NCI-H510A treated with DMSO at 0.1 percent for 48 hours (cell line): ENCODE data around the gene GOLGA8S.
"Not testable (repeated sequence)": the region's sequence is repeated elsewhere in the genome, so short reads cannot be mapped to it uniquely, and the experiment has no call there.

Experiments
- DNase-seq: peaks from one replicate; lab custom pipeline; 2025; lab: John Stamatoyannopoulos, UW

GOLGA8S gene

GRCh38 chr15:23354448-23354847 lies at the start of gene GOLGA8S:
Gene GOLGA8S, plus strand, starts transcription at chr15:23354748. Its CDS starts 62 bp downstream, at chr15:23354810.
- DNase-seq: not testable (repeated sequence)

DNA sequence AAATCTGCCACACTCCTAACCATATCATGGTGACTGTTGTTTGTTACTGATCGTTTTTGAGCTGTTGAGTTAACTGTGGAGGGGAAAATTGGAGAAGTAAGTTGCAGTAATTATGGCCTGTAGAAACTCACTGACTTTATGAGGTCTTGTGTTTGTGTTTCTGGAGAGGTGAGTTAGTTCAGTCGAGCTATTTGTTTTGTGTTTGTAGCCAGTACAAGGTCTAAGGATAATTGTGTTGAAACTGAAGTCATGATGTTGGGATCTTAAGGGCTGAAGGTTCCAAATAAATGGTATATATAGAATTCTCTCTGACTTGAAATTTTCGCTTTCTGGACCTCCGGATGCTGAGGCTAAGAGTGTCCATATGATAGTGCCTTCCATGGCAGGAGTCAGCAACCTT lies 49.7 kb upstream of the GOLGA8S start:
- not testable (repeated sequence) for DNase-seq

DNA sequence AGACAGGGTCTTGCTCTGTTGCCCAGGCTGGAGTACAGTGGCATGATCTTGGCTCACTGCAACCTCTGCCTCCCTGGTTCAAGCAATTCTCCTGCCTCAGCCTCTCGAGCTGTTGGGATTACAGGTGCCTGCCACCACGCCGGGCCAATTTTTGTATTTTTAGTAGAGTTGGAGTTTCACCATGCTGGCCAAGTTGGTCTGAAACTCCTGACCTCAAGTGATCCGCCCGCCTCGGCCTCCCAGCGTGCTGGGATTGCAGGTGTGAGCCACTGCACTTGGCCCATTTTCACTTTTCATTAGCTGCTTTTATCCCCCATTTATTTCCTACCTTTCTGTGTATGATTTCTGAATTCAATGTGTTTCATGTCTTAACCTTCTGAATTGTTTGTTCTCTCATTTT lies 48.6 kb upstream of the GOLGA8S start:
- DNase-seq: not testable (repeated sequence)

DNA sequence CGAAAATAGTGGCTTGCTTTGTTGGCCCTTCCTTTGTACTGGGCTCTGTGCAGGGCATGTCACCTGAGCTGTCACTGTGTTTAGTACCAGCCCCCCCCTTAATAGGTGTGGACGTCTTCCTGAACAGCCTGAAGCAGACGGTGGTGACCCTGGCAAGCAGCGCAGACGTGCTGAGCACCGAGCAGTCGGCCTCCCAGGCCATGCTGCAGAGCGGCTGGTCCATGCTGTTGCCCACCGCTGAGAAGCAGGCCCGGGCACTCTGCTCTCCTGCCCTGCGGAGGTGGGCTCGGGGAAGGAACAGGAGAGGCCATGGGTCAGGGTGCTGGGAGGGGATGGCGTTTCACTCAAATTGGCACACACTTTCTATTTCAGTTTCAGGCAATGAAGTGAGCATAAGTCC lies 43.3 kb upstream of the GOLGA8S start:
- not testable (repeated sequence) for DNase-seq

- DNase-seq: not testable (repeated sequence)
Observed at GRCh38 chr15:23334096-23334495, 20.5 kb upstream of the GOLGA8S start, which contains the start of gene GOLGA6L26. Gene GOLGA6L26, minus strand, starts transcription at chr15:23334196. Its CDS starts 61 bp downstream, at chr15:23334135.

- not testable (repeated sequence) for DNase-seq
Observed at GRCh38 chr15:23362622-23363021, 8.1 kb downstream of the GOLGA8S start.

- not testable (repeated sequence) for DNase-seq
Observed at GRCh38 chr15:23364261-23364660, 9.7 kb downstream of the GOLGA8S start.

DNA sequence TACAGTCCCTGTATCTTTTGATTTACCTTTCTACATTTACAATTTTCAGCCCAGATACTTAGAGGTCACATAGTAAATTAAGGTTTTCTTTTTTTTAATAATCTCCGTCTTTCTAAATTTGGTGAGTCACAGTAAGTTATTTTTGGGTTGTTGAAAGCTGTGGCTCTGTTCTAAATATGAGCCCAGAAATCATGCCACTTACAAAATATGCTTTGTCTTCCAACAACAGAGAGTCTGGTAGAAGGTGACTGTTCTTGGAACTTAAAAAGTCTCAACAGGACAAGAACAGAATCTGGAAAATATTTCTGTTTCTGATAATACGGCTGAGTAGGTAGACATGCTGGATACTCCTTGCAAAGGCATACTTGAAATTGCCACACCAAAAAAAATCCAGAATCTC lies 16.0 kb downstream of the GOLGA8S start:
- no peak for DNase-seq

DNA sequence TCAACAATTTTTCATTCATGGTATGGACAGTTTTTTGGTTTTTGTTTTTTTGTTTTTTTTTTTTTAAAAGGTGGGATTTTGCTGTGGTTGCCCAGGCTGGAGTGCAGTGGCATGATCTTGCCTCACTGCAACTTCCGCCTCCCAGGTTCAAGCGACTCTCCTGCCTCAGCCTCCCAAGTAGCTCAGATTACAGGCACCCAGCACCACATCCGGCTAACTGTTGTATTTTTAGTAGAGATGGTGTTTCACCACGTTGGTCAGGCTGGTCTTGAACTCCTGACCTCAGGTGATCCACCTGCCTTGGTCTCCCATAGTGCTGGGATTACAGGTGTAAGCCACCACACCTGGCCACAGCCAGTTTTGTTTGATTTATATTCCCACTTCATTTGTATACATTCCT lies 16.6 kb downstream of the GOLGA8S start:
- DNase-seq: not testable (repeated sequence)

GRCh38 chr15:23371868-23372267 lies 17.3 kb downstream of the GOLGA8S start:
- DNase-seq: not testable (repeated sequence)

DNA sequence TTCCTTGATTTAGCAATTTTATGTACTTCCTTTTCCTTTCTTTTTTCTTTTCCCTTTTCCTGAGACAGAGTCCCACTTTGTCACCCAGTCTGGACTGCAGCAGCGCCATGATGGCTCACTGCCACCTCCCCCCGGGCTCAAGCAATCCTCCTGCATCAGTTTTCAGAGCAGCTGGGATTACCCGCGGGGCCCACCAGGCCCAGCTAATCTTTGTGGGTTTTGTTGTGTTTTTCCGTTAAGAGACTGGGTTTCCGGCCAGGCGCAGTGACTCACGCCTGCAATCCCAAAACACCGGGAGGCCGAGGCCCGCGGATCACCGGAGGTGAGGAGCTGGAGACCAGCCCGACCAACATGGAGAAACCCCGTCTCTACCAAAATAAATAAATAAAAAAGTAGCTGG lies 17.7 kb downstream of the GOLGA8S start:
- DNase-seq: no peak

GRCh38 chr15:23372891-23373600 lies 18.5 kb downstream of the GOLGA8S start:
- not testable (repeated sequence) for DNase-seq

- DNase-seq: not testable (repeated sequence)
Observed at GRCh38 chr15:23374226-23374625, 19.7 kb downstream of the GOLGA8S start.

- not testable (repeated sequence) for DNase-seq
Observed at GRCh38 chr15:23378946-23379345, 24.4 kb downstream of the GOLGA8S start.

- DNase-seq: not testable (repeated sequence)
Observed at GRCh38 chr15:23380700-23381099, 26.2 kb downstream of the GOLGA8S start.

DNA sequence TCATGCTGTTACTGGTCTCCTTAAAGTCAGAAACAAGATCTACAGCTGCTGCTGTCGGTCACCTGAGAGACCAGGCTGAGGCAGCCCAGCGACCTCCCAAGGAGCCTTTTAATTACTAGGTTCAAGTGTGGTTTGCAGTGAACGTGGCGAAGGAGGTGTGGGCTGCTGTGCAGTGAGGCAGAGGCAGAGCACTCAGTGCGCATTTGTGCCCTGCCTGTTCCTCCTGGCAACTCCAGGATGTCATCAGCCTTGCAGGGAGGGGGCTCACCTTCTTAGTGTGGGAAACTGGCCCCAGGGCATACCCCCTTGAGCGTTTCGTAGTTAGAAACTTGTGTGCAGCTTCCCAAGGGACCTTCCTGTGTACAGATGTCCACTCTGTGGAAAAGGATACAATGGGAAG lies 26.6 kb downstream of the GOLGA8S start:
- DNase-seq: not testable (repeated sequence)

GRCh38 chr15:23384371-23384770 lies 29.8 kb downstream of the GOLGA8S start:
- DNase-seq: peak; percentile 18

DNA sequence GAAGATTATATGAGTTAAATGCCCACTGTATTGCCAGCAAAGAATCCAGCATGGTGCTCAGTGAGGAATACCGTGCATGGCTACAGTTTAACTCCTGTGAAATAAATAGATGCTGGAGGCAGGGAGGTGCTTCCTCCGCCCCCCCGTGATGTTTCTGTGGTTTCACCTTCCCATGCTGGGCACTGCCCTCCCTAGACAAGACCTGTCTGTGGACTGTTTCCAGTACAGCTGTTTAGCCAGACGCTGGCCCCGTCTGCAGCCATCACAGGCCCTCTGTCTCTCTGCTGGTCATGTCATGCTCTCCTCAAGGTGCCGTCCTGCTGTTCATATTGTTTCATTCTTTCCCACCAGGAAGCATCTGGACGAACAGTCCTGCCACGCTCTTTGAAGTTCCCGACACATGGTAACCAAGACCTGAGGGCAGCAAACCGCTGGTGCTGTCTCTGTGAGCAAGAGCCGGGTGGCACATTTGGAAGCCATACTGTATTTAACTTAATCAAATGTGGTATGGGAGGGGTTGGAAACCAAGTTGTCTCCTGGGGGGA lies 31.4 kb downstream of the GOLGA8S start:
- DNase-seq: no peak

DNA sequence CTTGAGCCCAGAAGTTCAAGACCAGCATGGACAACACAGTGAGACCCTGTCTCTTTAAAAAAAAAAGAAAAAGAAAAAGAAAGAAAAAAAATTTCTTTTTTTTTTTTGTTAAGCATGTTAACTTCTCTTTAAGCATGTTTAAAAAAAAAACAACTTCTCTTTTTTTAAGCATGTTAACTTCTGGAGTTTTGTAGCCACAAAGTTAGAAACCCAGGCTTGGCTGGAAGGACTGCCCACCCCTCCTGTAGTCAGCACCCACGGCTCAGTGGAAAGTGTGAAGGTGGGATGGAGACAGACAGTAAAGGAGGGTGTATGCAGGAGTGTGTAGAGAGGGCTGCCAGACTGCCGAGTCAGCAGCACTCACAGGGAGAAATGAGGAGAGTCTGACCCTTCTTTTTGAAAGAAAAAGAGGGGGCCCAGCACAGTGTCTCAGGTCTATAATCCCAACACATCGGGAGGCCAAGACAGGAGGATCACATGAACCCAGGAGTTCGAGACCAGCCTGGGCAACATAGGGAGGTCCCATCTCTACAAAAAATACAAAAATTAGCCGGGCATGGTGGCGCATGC lies 33.2 kb downstream of the GOLGA8S start:
- DNase-seq: no peak

DNA sequence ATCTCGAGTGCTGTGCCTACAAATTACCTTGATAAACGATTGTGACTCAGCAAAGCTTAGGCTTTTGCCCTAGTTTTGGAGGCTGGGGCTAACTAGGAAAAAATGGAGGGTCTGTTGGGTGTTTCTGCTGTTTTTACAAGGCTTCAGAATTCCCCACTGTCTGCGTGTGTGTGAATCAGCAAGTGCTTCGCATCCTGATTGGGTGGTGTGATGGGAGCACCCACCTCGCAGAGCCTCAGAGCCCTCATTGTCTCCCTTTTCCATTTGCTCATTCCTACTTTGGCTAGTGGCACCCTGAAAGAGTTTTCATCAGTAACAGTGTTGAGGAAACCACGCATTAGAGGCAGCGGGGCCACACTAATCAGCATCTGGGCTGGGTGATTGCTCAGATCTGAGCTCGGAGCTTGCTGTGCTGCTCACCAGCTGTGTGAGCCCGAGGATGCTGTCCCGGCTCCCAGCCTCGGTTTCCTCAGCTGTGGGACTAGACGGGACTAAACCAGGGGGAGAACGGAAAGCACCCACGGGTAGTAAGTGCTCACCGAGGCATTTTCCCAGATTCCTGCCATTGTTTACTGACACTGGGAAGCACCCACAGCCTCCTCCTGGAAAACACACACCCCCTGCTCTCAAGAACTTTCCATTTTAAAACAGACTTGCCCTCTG lies 40.6 kb downstream of the GOLGA8S start:
- no peak for DNase-seq

DNA sequence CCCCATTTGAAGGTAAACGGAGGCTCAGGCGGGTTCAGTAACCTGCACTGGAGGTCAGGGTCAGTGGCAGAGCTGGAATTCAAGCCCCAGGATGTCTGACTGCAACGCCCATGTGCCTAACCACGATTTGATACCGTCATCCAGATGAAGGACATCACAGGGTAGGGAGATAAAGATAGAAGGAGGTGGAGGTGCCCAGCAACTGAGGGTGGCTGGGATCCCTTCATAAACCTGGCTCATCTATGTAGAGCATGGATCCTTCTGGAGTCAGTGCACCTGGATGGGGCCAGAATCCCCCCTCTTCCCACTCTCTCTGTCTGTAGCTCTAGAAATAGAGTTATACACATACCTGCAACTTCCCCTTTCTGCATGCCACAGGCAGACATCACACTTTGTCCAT lies 41.3 kb downstream of the GOLGA8S start:
- DNase-seq: no peak

GRCh38 chr15:23397779-23398178 lies 43.2 kb downstream of the GOLGA8S start:
- DNase-seq: no peak

GRCh38 chr15:23398357-23398756 lies 43.8 kb downstream of the GOLGA8S start:
- DNase-seq: not testable (repeated sequence)
